ENCODE measurements around the gene CSF3R. TPM values are rescaled to one million over a fixed set of nuclear protein-coding genes. Genes with fewer than 3 reads are reported as not detected.
"Not testable (repeated sequence)": the region's sequence is repeated elsewhere in the genome, so short reads cannot be mapped to it uniquely, and the experiment has no call there.

CSF3R gene
- total RNA-seq, 1 experiment from 2014 or later = not detected

GRCh38 chr1:36479505-36480051 is 3.1 kb downstream of the CSF3R start:
- intact Hi-C loops (cut with micrococcal nuclease) = no loop called here
- H3K36me3 ChIP-seq (ENCODE audit: low read depth, low read length) = no peaks in the 10 kb centered on the region
- TF ChIP-seq EZH2phosphoT487 (IDR thresholded peaks at IDR 0.05; ENCODE audit: borderline replicate concordance, low read length) = no peak
- TF ChIP-seq CTCF (conservative IDR thresholded peaks at IDR 0.05; ENCODE audit: low read depth, low read length) = no peak
- TF ChIP-seq EZH2 (IDR thresholded peaks at IDR 0.05; ENCODE audit: low read length, unreplicated experiment) = no peak
- H4K20me1 ChIP-seq (ENCODE audit: low read length) = no peaks in the 10 kb centered on the region
- no peaks in the 10 kb centered on the region for H3K4me1 ChIP-seq (ENCODE audit: insufficient read depth, low read length)
- H3F3A ChIP-seq (ENCODE audit: low read length, unreplicated experiment) = no peaks in the 10 kb centered on the region
- no peak overlapping the region for H3K4me2 ChIP-seq (ENCODE audit: low read length)
- no peak overlapping the region for H3K27ac ChIP-seq (ENCODE audit: low read length)
- H2AFZ ChIP-seq (ENCODE audit: low read length) = no peak overlapping the region
- H3K9me2 ChIP-seq (replicated peaks; ENCODE audit: low read length) = no peaks in the 10 kb centered on the region
- BruUV-seq (replicated peaks) = no TSS peak
- no peak for ATAC-seq
- H3K27me3 ChIP-seq (ENCODE audit: low read length) = no peaks in the 10 kb centered on the region
- no peak for DNase-seq
- POLR2A ChIA-PET (ENCODE audit: unreplicated experiment) = no interaction called here
- H3K9me3 ChIP-seq (ENCODE audit: low read length) = no peaks in the 10 kb centered on the region
- H3K79me2 ChIP-seq (ENCODE audit: low read length) = no peaks in the 10 kb centered on the region
- H3K4me3 ChIP-seq (ENCODE audit: low read length) = no peak overlapping the region
- CTCF ChIA-PET = no interaction called here
- no peak overlapping the region for H3K9ac ChIP-seq (ENCODE audit: low read length)

GRCh38 chr1:36477615-36478014 is 5.1 kb downstream of the CSF3R start:
- H3K9me3 ChIP-seq (ENCODE audit: low read length); H3K4me1 ChIP-seq (ENCODE audit: insufficient read depth, low read length); ATAC-seq; H3K79me2 ChIP-seq (ENCODE audit: low read length); intact Hi-C loops (cut with micrococcal nuclease); H3K36me3 ChIP-seq (ENCODE audit: low read depth, low read length); H3K27ac ChIP-seq (ENCODE audit: low read length); H3K9me2 ChIP-seq (replicated peaks; ENCODE audit: low read length); CTCF ChIA-PET; H3F3A ChIP-seq (ENCODE audit: low read length, unreplicated experiment); H3K4me2 ChIP-seq (ENCODE audit: low read length); BruUV-seq (replicated peaks); DNase-seq; H3K9ac ChIP-seq (ENCODE audit: low read length); H3K4me3 ChIP-seq (ENCODE audit: low read length); POLR2A ChIA-PET (ENCODE audit: unreplicated experiment); H2AFZ ChIP-seq (ENCODE audit: low read length); H3K27me3 ChIP-seq (ENCODE audit: low read length); H4K20me1 ChIP-seq (ENCODE audit: low read length): not testable (repeated sequence)

- H3K27me3 ChIP-seq (ENCODE audit: low read length) = no peaks in the 10 kb centered on the region
- no peak overlapping the region for H3K4me2 ChIP-seq (ENCODE audit: low read length)
- no peak overlapping the region for H3K9ac ChIP-seq (ENCODE audit: low read length)
- no TSS peak for BruUV-seq (replicated peaks)
- H3K36me3 ChIP-seq (ENCODE audit: low read depth, low read length) = no peaks in the 10 kb centered on the region
- H3K9me2 ChIP-seq (replicated peaks; ENCODE audit: low read length) = no peaks in the 10 kb centered on the region
- no peaks in the 10 kb centered on the region for H3K79me2 ChIP-seq (ENCODE audit: low read length)
- no peak overlapping the region for H3K27ac ChIP-seq (ENCODE audit: low read length)
- no peak for TF ChIP-seq CTCF (conservative IDR thresholded peaks at IDR 0.05; ENCODE audit: low read depth, low read length)
- TF ChIP-seq EZH2 (IDR thresholded peaks at IDR 0.05; ENCODE audit: low read length, unreplicated experiment) = no peak
- TF ChIP-seq EZH2phosphoT487 (IDR thresholded peaks at IDR 0.05; ENCODE audit: borderline replicate concordance, low read length) = no peak
- DNase-seq (no peak), ATAC-seq (no peak)
- no peak overlapping the region for H2AFZ ChIP-seq (ENCODE audit: low read length)
- H3K9me3 ChIP-seq (ENCODE audit: low read length) = no peaks in the 10 kb centered on the region
- ChIA-PET CTCF (no interaction called here), POLR2A (ENCODE audit: unreplicated experiment) (interaction anchor here (0.5 kb wide), 1 partner anchor 918 kb away, joined by 3 read pairs; no protein-coding TSS in a partner anchor)
- H3F3A ChIP-seq (ENCODE audit: low read length, unreplicated experiment) = no peaks in the 10 kb centered on the region
- H3K4me3 ChIP-seq (ENCODE audit: low read length) = no peak overlapping the region
- H4K20me1 ChIP-seq (ENCODE audit: low read length) = no peaks in the 10 kb centered on the region
- no peaks in the 10 kb centered on the region for H3K4me1 ChIP-seq (ENCODE audit: insufficient read depth, low read length)
- intact Hi-C loops (cut with micrococcal nuclease) = no loop called here
Measured at GRCh38 chr1:36476945-36477344, 5.8 kb downstream of the CSF3R start.

Data from PC-3 (cell line).